DMS114 treated with DMSO at 0.1 percent for 48 hours (cell line): Measurements from ENCODE around the gene RAC3.

Experiments
- DNase-seq: peaks from one replicate; lab custom pipeline; 2025; ENCODE audit not compliant: unreplicated experiment; lab: John Stamatoyannopoulos, UW

Gene RAC3

DNA sequence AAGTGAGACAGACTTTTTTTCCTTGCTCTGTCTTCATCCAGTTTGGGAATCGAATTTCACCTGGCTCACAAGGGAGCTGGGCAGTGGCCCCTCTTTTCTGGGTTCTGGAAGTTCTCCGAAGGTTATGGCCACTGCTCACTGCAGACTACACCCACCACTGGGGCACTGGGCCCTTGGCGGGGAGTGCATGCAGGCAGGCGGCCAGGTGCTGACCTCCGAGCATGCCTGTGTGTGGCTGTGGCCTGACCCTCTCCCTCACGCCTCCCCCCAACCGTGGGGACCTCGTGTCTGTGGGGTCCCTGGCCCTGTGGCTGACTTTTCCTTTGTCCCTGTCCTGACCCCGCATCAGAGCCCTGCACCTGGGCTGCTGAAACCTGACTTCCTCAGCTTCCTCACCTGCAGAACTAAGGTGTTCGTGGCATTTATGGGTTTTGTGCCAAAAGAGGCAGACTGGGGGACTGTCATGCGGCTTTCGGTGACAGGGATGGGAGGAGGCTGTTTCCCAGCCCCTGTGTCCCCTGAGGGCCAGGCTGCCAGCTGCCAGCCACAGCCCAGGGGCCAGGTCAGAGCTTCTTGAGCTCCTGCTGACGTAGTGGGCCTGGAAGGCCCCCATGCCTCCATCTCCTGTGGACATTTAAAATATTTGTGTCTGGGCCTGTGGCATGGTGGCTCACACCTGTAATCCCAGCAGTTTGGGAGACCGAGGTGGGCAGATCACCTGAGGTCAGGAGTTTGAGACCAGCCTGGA is 32.6 kb upstream of the RAC3 start:
- no peak for DNase-seq

DNA sequence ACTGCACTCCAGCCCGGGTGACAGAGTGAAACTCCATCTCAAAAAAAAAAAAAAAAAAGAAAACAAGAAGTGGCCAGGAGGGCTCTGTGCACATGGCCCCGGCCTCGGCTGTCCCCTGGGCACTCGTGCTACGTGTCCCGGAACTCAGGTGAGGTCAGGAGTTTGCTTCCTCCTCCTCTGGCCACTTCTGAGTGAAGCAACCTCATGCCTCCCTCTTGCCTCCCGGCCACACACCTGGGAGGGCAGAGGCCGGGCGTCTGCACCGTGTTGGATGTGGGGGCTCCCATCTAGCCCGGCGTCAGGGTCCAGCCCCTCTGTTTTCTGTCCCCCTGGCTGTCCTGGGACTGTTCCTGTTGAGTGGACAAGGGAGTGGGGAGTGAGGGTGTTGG is 31.9 kb upstream of the RAC3 start:
- no peak for DNase-seq

DNA sequence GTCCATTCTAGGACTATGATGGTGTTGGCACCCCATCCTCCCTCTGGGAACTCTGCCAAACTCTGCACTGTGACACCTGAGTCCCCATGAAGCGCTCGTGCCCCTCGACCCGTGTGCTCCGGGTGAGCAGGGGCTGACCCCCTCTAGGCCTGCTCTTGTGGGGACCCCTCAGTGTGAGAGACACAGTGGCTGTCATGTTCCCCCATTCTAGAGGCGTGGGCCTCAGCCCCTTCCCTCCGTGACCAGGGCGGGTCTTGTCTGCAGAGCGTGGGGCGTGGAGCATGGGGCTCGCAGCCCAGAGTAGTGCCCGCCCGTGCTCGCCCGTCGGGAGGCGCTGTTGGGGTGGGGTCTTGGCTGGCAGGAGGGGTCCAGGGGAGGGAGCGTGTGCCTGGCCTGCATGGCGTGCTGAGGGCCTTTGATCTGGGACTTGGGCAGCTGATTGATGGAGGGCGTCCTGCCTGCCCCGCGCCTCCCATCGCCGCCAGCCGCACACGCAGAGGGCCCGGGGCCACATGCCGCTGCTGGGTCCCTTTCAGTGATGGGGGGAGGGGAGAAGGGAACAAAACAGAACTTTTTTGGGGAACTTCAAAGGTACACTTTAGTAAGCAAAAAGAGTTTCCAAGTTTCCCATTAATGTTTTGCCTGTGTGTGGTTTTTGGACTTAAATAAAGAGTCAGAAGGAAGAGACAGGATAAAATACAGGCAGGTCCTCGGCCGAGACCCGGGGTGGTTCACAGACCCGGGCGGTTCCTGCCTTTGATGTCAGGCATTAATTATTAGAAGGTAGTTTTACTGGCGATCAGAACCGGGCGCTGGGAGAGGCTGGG is 31.3 kb upstream of the RAC3 start:
- no peak for DNase-seq

DNA sequence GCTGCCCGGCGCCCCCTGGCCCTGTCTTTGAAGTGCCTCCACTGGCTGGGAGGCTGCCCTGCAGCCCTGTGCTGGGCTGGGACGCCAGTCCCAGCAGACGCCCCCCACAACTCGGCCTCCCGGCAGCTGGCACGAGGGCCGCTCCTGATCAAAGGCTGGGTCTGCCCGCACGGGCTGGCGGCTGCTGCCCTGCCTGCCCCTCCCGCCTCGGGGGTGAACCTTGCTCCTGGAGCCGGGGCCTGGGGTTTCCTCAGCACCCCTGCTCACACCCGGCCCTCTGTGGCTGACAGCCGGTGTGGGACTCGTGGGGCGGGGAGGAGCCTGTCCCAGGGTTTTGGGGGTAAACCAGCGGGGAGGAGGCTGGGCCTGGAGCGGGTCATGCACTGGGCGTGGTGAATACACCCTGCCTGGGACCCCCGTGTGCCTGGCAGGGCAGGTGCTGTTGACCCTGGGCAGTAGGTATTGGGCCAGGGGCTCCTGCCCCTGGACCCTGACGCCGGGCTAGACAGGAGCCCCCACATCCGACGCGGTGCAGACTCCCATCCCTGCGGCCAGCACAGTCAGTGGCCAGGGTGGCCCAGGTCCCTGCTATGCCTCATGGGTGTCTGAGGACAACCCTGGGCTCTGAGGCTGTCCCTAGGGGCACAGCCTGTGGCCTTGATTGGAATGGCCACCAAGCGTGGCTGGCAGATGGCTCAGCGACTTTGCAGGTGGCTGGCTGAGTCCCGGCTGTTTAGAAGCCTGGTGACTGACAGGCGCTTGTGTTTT is 30.5 kb upstream of the RAC3 start:
- DNase-seq: no peak

DNA sequence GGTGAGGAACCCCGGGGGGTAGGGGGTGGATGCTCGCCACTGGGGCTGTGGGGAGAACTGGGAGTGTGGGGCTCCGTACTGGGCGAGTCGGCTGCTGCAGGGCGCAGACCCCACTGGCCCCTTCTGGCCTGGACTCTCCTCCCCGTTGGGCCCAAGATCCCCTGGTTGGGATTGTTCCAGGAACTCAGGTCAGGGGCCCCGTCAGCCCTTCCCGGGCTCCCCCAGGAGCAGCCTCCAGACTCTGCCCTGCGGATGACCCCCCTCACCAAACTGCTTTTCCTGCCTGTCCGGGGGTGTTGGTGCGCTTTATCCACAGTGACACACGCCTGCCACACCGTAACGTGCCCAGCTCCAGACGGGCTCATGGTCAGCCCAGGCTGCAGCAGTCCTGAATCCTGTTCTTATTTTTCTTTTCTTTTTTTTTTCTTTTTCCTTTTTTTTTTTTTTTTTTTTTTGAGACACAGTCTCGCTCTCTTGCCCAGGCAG is 29.9 kb upstream of the RAC3 start:
- no peak for DNase-seq

DNA sequence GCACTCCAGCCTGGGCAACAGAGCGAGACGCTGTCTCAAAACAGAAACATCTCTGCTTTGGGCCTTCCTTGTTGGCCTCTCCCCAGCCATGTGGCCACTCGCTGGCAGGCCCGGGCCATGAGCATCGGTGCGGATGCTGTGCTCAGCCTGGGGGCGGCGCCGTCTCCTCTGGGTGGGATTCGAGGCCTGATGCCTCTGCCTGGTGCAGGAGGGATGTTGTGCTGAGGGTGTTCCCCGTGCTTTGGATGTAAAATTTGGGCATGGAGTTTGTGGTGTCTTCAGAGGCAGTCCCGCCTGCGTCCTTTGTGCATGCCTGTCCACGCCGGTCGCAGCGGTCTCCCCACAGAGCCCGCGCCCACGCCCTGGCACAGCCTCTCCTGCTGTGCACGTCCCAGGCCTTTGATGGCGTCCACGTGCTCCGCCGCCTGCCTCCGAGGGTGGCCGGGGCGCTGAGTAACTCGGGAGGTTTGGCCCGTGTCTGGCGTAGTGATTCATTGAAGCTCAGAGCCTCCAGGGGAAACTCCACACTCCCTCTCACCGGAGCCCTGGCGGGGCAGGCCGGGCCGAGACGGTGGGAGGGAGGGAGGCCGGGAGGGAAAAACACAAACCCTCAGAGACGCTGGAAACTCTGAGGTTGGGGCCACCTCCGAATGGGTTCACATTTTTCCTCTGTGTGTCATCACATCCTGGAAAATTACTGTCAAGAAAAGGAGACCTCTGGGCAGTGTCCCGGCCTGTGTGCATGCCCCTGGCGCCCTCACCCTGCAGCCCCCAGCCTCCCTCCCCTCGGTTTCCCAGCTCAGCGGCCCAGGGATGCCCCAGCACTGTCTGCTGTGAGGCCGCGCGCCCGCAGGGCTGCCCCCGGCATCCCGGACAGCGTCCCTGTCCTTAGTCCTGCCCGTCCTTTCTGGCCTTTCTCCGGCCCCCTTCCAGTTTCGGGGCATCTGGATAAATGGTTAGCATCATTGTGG is 27.8 kb upstream of the RAC3 start:
- no peak for DNase-seq

DNA sequence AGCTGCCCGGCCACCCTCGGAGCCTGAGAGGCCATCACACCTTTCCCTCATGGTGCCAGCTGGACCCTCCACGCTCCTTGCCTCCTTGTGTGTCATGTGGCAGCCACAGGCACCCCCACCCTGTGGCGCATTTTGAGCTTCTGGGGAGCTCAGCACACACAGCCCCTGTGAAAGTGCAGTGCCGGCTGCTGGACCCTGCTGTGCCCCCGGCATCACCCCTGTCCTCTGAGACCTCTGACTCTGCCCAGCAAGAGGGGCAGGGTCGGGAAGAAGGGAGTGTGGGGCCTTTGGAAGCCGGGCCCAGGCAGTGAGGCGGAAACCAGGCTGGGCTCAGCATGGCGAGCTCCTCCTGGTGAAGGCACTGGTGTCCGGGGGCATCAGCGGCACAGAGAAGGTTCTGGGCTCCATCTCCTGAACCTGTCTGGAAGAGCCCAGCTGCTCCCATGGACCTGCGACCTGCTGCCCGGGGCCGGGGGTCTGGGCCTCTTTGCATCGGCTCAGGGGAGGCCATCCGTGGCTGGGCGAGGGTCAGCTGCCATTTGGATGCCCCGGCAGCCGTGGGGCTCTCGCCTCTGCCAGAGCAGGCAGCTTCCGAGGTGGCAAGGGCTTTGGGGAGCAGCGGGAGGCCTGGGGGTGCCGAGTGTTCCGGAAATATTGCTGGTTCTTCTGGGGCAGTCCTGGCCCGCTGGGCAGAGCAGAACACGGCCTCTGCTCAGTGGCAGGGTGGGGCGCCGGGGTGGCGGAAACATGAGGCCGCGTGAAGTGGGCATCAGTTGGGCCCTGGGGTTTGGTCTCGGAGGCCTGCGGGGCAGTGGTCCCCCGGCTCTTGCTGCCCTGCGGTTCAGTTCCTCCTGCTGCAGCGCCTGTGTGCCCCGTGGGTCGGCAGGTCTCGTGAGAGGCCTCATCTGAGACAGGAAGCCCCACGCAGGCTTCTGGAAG is 26.7 kb upstream of the RAC3 start:
- no peak for DNase-seq

DNA sequence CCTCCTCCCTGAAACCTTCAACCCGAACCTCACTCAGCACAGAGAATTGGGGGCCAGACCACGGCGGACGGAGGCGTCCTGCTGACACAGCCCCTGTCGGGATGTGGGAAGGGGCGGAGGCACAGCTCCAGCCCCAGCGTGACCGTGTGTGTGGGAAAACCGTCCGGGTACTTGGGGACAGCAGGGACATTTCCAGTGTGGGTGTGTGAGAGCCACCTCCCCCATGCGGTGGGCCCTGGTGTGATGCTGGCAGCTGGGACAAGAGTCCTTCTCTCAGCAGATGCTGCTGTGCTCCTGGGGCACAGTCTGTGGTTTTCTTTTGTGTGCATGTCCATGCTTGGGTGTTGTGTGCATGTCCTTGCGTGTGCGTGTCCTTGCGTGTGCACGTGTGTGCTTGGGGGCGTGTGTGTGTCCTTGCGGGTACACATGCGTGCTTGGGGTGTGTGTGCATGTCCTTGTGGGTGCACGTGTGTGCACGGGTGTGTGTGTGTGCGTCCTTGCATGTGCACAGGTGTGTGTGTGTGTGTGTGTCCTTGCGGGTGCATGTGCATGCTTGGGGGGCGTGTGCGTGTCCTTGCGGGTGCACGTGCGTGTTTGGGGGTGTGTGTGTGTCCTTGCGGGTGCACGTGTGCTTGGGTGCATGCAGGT is 25.7 kb upstream of the RAC3 start:
- DNase-seq: no peak

DNA sequence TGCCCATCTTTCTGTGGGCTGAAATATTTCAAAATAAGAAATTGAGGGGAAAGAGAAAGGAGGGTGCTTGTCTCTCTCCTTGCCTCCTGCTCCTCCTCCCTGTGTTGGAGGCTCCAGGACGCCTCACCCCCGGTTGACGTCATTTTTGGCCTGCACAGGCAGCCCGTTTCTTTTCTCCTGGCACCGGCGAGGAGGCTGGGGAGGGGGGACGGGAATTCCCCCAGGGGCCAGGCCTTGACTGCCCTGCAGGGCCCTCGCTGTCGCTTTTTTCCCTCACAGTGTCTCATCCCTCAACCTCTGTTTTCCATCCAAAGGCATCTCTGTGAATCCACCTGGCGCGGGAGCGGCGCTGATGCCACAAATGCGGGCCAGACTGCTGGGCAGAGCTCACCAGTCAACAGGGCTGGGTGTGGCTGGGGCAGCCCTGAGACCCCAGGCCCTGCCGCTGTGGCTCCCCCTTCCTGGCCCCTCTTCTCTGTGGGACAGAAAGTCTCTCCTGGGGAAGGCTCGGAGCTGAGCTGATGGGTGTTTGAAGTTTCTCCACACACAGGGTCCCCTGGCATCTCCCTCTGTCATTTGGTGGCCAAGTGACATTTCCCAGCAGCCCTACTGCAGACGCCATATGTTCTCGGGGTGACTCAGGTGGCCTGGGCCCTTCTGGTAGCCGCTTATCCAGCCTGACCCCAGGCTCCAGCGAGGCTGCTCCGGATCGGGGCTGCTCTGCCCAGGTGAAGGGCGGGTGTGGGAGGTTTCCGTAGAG is 24.8 kb upstream of the RAC3 start:
- no peak for DNase-seq

DNA sequence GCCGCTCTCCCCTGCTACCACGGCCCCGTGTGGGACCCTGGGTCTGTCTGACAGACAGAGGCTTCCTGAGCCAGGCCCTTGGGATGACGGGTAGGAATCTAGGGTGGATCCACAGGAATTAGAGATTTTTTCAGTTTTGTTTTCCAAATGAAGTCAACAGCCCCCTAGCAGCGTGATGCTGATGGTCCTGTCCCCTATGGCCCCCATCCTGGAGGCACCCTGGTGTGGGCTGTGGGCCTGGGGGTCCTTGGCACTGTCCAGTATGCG is 24.3 kb upstream of the RAC3 start:
- no peak for DNase-seq

DNA sequence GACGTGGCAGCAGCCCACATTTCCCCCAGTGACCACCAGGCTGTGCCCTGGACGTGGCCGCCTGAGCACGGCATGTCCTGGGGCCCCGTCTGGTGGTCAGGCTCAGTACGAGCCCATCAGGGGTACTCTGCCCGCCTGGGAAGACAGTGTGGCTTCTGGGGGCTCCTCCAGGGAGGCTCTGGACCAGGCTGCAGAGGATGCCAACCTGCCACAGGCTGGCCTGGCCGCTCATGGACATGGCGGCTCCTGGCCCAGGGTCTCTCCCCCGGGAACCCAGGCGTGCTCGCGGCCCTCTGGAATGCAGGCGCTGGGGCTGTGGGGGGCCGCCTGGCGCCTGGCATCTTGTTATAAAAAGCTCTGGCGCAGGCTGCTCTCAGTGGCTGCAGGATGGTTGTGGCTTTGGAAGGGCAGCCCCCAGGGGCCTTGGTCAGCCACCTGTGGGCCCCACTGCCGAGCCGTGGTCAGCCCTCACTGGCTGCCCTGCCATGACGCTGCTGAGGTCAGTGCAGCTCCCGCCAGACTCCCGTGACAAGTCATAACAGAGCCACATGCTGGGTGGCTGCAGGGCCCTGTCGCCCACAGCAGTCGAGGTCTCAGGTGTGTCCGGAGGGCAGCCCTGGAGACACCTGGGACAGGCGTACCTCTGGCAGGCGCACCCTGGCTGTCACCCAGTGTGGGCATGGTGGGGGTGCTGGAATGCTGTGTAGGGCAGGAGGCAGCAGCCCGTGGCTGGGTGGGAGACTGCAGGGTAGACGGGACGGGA is 23.8 kb upstream of the RAC3 start:
- no peak for DNase-seq

DNA sequence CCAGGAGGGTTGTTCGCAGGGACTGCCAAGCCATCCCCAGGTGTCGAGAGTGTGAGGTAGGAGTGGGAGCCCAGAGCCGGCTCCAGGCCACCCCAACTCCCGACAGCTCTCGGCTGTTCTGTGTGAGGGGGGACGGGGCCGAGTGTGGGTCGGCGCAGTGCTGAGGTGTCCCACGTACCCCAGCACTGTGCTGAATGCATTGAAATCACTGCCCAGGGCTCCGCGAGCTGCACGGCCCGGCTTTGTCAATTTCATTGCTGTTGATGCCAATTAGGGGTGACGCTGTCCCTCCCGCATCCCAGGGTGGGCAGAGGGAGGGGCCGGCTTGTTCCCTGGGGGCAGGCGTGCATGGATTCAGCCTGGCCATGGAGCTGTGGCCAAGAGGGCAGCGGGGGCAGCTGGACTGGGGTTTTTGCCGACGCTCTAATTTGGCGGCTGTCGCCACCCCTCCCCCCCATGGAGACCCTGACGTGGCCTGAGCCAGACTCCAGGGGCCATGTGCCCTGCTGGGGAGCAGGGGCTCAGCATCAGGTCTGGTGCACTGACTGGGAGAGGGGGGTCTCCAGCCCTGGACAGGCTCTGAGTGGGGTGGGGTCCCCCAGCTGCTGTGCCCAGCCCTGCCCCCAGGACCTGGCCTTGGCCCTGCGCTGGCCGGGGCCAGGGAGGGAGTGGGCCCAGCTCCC is 23.1 kb upstream of the RAC3 start:
- DNase-seq: no peak

DNA sequence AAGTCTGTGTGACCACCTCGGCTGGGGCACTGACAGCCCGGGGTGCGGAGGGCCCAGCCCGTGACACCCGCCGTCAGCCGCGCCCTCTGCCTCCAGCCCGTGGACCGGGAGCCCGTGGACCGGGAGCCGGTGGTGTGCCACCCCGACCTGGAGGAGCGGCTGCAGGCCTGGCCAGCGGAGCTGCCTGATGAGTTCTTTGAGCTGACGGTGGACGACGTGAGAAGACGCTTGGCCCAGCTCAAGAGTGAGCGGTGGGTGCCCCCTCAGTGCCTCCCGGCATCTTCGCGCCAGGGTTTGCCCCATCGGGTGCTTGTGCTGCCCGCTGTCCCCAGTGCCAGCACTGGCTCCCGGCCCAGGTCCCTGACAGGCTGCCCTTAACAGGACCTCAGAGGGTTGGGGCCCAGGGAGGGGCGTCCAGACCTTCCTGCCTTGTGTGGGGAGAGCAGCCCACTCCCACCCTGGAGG is 22.5 kb upstream of the RAC3 start:
- DNase-seq: no peak

DNA sequence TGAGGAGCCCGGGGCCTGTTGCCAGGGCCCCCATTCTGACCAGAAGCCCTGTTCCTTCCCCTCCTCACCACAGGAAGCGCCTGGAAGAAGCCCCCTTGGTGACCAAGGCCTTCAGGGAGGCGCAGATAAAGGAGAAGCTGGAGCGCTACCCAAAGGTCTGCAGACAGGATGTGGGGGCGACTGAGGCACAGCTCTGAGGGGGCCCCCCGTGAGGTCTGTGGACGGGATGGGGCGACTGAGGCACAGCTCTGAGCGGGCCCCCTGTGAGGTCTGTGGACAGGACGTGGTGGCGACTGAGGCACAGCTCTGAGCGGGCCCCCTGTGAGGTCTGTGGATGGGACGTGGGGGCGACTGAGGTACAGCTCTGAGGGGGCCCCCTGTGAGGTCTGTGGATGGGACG is 22.1 kb upstream of the RAC3 start:
- no peak for DNase-seq

DNA sequence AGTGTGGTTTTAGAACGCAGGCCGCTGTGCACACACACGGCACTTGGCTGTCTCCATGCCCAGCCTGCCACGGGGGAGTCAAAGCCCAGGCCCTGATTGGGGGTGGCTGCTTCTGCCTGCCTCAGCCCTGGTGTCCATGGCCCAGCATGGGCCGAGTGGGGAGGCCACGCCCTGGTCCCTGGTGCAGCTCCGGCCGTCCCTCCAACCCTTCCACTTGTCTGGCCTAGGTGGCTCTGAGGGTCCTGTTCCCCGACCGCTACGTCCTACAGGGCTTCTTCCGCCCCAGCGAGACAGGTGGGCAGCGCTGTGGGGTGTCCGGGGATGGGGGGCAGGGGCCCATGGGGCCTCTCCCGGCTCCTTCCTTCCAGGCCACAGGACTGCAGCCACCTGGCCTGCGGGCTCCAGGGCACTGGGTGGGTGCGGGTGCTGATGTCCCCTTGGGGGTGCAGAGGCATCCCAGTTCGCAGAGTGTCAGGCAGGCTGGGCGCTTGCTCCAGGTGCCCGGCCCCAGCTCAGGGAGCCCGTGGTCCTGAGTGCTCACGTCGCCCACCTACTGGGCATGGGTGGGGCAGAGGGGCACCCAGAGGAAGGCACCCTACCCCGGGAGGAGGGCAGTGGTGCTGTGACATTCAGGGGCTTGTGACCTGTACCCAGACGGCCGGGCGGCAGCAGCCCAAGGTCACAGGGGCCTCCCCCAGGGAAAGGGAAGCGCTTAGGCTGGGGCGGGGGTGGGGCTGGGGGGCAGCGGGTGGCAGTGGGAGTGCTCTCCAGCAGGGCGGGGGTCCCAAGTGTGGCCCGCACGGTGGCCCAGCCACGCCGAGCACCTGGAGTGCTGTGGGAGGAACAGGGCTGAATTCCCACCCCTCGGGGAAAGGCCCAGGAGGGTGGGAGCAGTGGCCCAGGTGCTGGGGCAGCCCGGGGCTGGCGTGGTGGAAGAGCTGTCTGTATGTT is 20.6 kb upstream of the RAC3 start:
- no peak for DNase-seq

DNA sequence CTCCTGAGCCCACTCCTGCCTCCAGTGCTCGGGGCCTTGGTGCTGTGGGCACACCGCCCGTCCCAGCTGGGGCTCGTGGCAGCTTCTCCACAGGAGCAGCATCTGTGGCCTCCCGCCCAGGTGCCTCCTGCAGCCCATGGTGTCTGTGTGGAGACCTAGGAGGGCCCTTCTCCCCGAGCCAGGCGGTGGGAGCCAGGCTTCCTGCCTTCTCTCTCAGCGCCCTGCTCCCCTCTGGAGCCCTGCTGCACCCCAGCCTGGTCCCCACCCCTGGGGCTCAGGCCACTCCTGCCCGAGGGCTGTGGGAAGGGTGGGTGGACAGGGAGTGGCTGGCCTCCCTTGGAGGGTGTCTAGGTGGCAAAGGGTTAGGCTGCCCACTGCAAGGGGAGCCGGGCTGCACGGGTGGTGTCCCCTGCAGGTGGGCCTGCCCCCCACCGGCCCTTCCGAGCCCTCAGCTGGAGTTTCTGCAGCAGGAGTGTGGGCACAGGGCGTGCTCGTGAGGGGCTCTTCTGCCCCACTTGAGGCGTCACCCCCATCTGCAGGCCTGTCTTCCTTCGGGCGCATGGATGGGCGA is 19.8 kb upstream of the RAC3 start:
- no peak for DNase-seq
